CD14-positive monocyte (primary cell): ENCODE results near the gene KCNIP3. TPM values are rescaled to one million over a fixed set of nuclear protein-coding genes. Genes with fewer than 3 reads are reported as not detected.
"Not testable (repeated sequence)": the region's sequence is repeated elsewhere in the genome, so short reads cannot be mapped to it uniquely, and the experiment has no call there.

ENCODE experiments used
- DNase-seq, 3 donors: peaks; one replicate each; pipeline ENCODE4 v3.0.0-alpha.2; 2011 to 2022
- H2AFZ ChIP-seq: 2 replicates; pipeline ENCODE4 v1.6.0; 2012; ENCODE audit warnings: mild to moderate bottlenecking, low read depth, low read length, inconsistent platforms; ENCODE audit not compliant: insufficient read depth, poor library complexity, severe bottlenecking
- H3K27ac ChIP-seq, 2 donors: 1 replicate in 1 of 2; 2 replicates in 1 of 2; pipeline ENCODE4 v1.5.1; 2012 to 2013; ENCODE audit warnings: low read length in 2 of 2, control low read depth in 1 of 2, inconsistent platforms in 1 of 2, low read depth in 1 of 2, mild to moderate bottlenecking in 1 of 2
- H3K27me3 ChIP-seq, 2 donors: one replicate each; pipeline versions ENCODE4 v1.6.0 to v1.6.1; 2011 to 2013; ENCODE audit warnings: low read length in 2 of 2; ENCODE audit not compliant: control insufficient read depth in 2 of 2, insufficient read depth in 2 of 2
- H3K36me3 ChIP-seq, 2 donors: replicated peaks in 1 of 2; 1 replicate in 1 of 2; 2 replicates in 1 of 2; pipeline versions ENCODE4 v1.5.1 to v1.6.1; 2012 to 2013; ENCODE audit warnings: low read length in 2 of 2, control low read depth in 1 of 2, inconsistent platforms in 1 of 2, mild to moderate bottlenecking in 1 of 2; ENCODE audit not compliant: insufficient read depth in 2 of 2, control insufficient read depth in 1 of 2
- H3K4me1 ChIP-seq, 2 donors: 1 replicate in 1 of 2; 2 replicates in 1 of 2; pipeline versions ENCODE4 v1.5.1 to v1.6.1; 2012 to 2013; ENCODE audit warnings: low read length in 2 of 2, control low read depth in 1 of 2, inconsistent platforms in 1 of 2, mild to moderate bottlenecking in 1 of 2, moderate library complexity in 1 of 2; ENCODE audit not compliant: insufficient read depth in 2 of 2, control insufficient read depth in 1 of 2
- H3K4me2 ChIP-seq: replicated peaks from 2 replicates; pipeline ENCODE3; 2012; ENCODE audit warnings: low read length, moderate library complexity, mild to moderate bottlenecking; ENCODE audit not compliant: poor library complexity, severe bottlenecking; ENCODE audit errors: extremely low read depth
- H3K4me3 ChIP-seq, 3 experiments: fragments of 200-600 bp in 1 of 3; sonication (generic) in 1 of 3; replicated peaks in 1 of 3; 1 replicate in 2 of 3; 2 replicates in 1 of 3; pipeline ENCODE4 v1.5.1; 2011 to 2013; ENCODE audit warnings: low read length in 3 of 3, mild to moderate bottlenecking in 3 of 3, control low read depth in 2 of 3, low read depth in 2 of 3, inconsistent platforms in 1 of 3, moderate library complexity in 1 of 3
- H3K79me2 ChIP-seq: 2 replicates; pipeline ENCODE4 v1.6.0; 2012; ENCODE audit warnings: mild to moderate bottlenecking, control low read depth, inconsistent platforms, low read length, moderate library complexity; ENCODE audit not compliant: insufficient read depth
- H3K9ac ChIP-seq: 2 replicates; pipeline ENCODE4 v1.6.0; 2017; ENCODE audit warnings: low read length, mild to moderate bottlenecking; ENCODE audit not compliant: insufficient read depth, poor library complexity, severe bottlenecking
- H3K9me3 ChIP-seq, 2 donors: replicated peaks in 1 of 2; 1 replicate in 1 of 2; 2 replicates in 1 of 2; pipeline versions ENCODE4 v1.5.1 to v1.6.1; 2012 to 2013; ENCODE audit warnings: low read length in 2 of 2, control low read depth in 1 of 2; ENCODE audit not compliant: control insufficient read depth in 1 of 2, insufficient read depth in 1 of 2
- H4K20me1 ChIP-seq: 2 replicates; pipeline ENCODE4 v1.6.0; 2012; ENCODE audit warnings: mild to moderate bottlenecking, low read length, control low read depth, moderate library complexity; ENCODE audit not compliant: insufficient read depth
- H3K27ac Mint-ChIP-seq, 7 donors: one replicate each; pipeline ENCODE4 v1.8.0; 2020; ENCODE audit warnings: mild to moderate bottlenecking in 7 of 7, mixed read lengths in 7 of 7, moderate library complexity in 6 of 7, inconsistent platforms in 2 of 7
- H3K27me3 Mint-ChIP-seq, 3 donors: one replicate each; pipeline ENCODE4 v1.8.0; 2021 to 2022; ENCODE audit warnings: low read depth in 3 of 3, mild to moderate bottlenecking in 3 of 3, mixed read lengths in 3 of 3, moderate library complexity in 3 of 3, inconsistent platforms in 1 of 3
- H3K36me3 Mint-ChIP-seq, 2 donors: one replicate each; pipeline ENCODE4 v1.8.0; 2020; ENCODE audit warnings: mixed read lengths in 2 of 2, inconsistent platforms in 1 of 2, mild to moderate bottlenecking in 1 of 2
- H3K4me1 Mint-ChIP-seq: one replicate; pipeline ENCODE4 v1.8.0; 2020; ENCODE audit warnings: mild to moderate bottlenecking, mixed read lengths
- H3K4me3 Mint-ChIP-seq, 2 donors: one replicate each; pipeline ENCODE4 v1.8.0; 2020; ENCODE audit warnings: mild to moderate bottlenecking in 2 of 2, mixed read lengths in 2 of 2, moderate library complexity in 1 of 2
- H3K9me3 Mint-ChIP-seq, 7 donors: one replicate each; pipeline ENCODE4 v1.8.0; 2020 to 2022; ENCODE audit warnings: mixed read lengths in 7 of 7, mild to moderate bottlenecking in 6 of 7, moderate library complexity in 6 of 7, inconsistent platforms in 2 of 7
- CTCF ChIP-seq: fragments of 200-600 bp; IDR thresholded peaks from one replicate; pipeline ENCODE4 v1.8.0; 2022; ENCODE audit warnings: antibody characterized with exemption, mild to moderate bottlenecking
- WGBS: methylation state at CpG from one replicate; pipeline ENCODE4 v1.1.5; 2013; ENCODE audit warnings: missing lambda C conversion rate; ENCODE audit not compliant: insufficient coverage; 5-methylcytosine and 5-hydroxymethylcytosine counted together
- intact Hi-C, 2 donors: fragments of 100-400 bp; cut with micrococcal nuclease; formaldehyde crosslinking; loops; one replicate each; pipeline versions ENCODE4 v1.15.0 to v1.15.1; 2023
- polyA plus RNA-seq, 3 donors: library from polyadenylated mRNA; depleted of rRNA in 1 of 3; unstranded in 2 of 3; stranded (reverse) in 1 of 3; fragments of 300-500 nt in 2 of 3; fragments of >200 nt in 1 of 3; fragmentation: Illumina TruSeq in 2 of 3; gene quantifications; 1 replicate in 2 of 3; 2 replicates in 1 of 3; pipeline ENCODE4 v1.2.3, GENCODE V29; 2012 to 2021

The KCNIP3 gene
- polyA plus RNA-seq, 3 donors = not detected

- H3K27me3 Mint-ChIP-seq = peaks cover 0 to 5% (median 4%) of the 10 kb centered on the region in 3 donors
- no peak overlapping the region for H3K4me3 Mint-ChIP-seq
- Histone ChIP-seq H3K4me2 (no peak overlapping the region), H3K4me1 (no peaks in the 10 kb centered on the region), H4K20me1 (no peaks in the 10 kb centered on the region), H3K79me2 (no peaks in the 10 kb centered on the region), H3K36me3 (no peaks in the 10 kb centered on the region), H2AFZ (no peak overlapping the region), H3K27ac (no peak overlapping the region), H3K9ac (no peak overlapping the region), H3K4me3 (no peak overlapping the region), H3K27me3 (no peaks in the 10 kb centered on the region), H3K9me3 (no peaks in the 10 kb centered on the region)
- H3K36me3 Mint-ChIP-seq = no peaks in the 10 kb centered on the region
- intact Hi-C loops = no loop called here
- H3K27ac Mint-ChIP-seq = no peak overlapping the region
- H3K4me1 Mint-ChIP-seq = no peaks in the 10 kb centered on the region
- no peak for TF ChIP-seq CTCF
- 94% methylated on average over 15 of the region's 17 CpGs for WGBS
- peaks cover 0 to 2% (median 0%) of the 10 kb centered on the region in 7 donors for H3K9me3 Mint-ChIP-seq
- no peak for DNase-seq
Measured at GRCh38 chr2:95377216-95378123, 80.3 kb downstream of the KCNIP3 start.

GRCh38 chr2:95378281-95378680 lies 81.1 kb downstream of the KCNIP3 start:
- H3K4me1 Mint-ChIP-seq, H3K27me3 Mint-ChIP-seq, H2AFZ ChIP-seq, H3K36me3 ChIP-seq, H3K4me3 Mint-ChIP-seq, intact Hi-C loops, H3K9ac ChIP-seq, H3K4me1 ChIP-seq, H3K27me3 ChIP-seq, DNase-seq, H3K79me2 ChIP-seq, H3K9me3 Mint-ChIP-seq, H3K4me2 ChIP-seq, H3K4me3 ChIP-seq, H3K27ac Mint-ChIP-seq, H4K20me1 ChIP-seq, H3K36me3 Mint-ChIP-seq, H3K27ac ChIP-seq, H3K9me3 ChIP-seq: not testable (repeated sequence)
- 100% methylated on average over 3 of the region's 7 CpGs for WGBS
